ENCODE data around the gene NFYB.

DNA sequence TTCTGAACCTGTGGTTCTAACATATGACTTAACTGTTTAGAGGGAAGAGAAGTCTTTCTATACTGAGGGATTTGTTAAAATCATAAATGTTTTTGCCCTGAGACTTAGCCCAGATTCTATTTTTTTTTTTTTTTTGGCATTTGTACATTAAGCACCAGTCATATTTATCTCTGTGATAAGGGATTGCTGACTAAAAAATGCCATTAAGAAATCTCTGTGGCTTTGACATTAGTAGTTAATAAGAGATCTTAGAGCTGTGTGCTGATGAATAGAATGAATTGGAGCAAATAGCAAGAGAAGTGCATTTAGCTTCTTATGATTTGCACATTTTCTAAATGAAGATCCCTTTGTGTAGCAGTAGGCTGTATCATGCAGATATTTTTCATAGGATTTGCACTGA lies 32.5 kb downstream of the NFYB start:
- TF ChIP-seq, protein P1, sequence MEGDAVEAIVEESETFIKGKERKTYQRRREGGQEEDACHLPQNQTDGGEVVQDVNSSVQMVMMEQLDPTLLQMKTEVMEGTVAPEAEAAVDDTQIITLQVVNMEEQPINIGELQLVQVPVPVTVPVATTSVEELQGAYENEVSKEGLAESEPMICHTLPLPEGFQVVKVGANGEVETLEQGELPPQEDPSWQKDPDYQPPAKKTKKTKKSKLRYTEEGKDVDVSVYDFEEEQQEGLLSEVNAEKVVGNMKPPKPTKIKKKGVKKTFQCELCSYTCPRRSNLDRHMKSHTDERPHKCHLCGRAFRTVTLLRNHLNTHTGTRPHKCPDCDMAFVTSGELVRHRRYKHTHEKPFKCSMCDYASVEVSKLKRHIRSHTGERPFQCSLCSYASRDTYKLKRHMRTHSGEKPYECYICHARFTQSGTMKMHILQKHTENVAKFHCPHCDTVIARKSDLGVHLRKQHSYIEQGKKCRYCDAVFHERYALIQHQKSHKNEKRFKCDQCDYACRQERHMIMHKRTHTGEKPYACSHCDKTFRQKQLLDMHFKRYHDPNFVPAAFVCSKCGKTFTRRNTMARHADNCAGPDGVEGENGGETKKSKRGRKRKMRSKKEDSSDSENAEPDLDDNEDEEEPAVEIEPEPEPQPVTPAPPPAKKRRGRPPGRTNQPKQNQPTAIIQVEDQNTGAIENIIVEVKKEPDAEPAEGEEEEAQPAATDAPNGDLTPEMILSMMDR (IDR thresholded peaks at IDR 0.05; ENCODE audit: low read length) = no peak
- no peak for TF ChIP-seq EZH2 (IDR thresholded peaks at IDR 0.05; ENCODE audit: borderline replicate concordance, low read length)
